KOPT-K1 (cell line): ENCODE measurements around the gene IGF1R.

ENCODE experiments used
- H3K27ac ChIP-seq: fragments of 200-600 bp; sonication (generic); 2 replicates; pipeline ENCODE4 v1.5.1; 2016; ENCODE audit warnings: antibody characterized with exemption, mild to moderate bottlenecking, low read depth, low read length; ENCODE audit not compliant: poor library complexity, severe bottlenecking
- H3K36me3 ChIP-seq: fragments of 200-600 bp; sonication (generic); 2 replicates; pipeline ENCODE4 v1.5.1; 2017; ENCODE audit warnings: antibody characterized with exemption, mild to moderate bottlenecking, low read length, moderate library complexity; ENCODE audit not compliant: insufficient read depth
- H3K9me3 ChIP-seq: fragments of 200-600 bp; sonication (generic); 2 replicates; pipeline ENCODE4 v1.5.1; 2017; ENCODE audit warnings: antibody characterized with exemption, low read length, mild to moderate bottlenecking; ENCODE audit not compliant: insufficient read depth, poor library complexity, severe bottlenecking

IGF1R gene

GRCh38 chr15:98703126-98703685 lies 54.9 kb downstream of the IGF1R start:
- no peak overlapping the region for H3K27ac ChIP-seq
- H3K36me3 ChIP-seq, result no peaks in the 10 kb centered on the region
- H3K9me3 ChIP-seq, result no peaks in the 10 kb centered on the region

GRCh38 chr15:98705070-98705469 lies 56.7 kb downstream of the IGF1R start:
- no peaks in the 10 kb centered on the region for H3K36me3 ChIP-seq
- no peak overlapping the region for H3K27ac ChIP-seq
- no peaks in the 10 kb centered on the region for H3K9me3 ChIP-seq

GRCh38 chr15:98706387-98706786 lies 58.0 kb downstream of the IGF1R start:
- peaks cover 4% of the 10 kb centered on the region for H3K9me3 ChIP-seq
- no peak overlapping the region for H3K27ac ChIP-seq
- no peaks in the 10 kb centered on the region for H3K36me3 ChIP-seq

GRCh38 chr15:98706986-98707385 lies 58.6 kb downstream of the IGF1R start:
- Histone ChIP-seq H3K36me3 (no peaks in the 10 kb centered on the region), H3K9me3 (peaks cover 10% of the 10 kb centered on the region), H3K27ac (no peak overlapping the region)

GRCh38 chr15:98708037-98708590 lies 59.8 kb downstream of the IGF1R start:
- H3K9me3 ChIP-seq, result peaks cover 12% of the 10 kb centered on the region
- H3K36me3 ChIP-seq, result no peaks in the 10 kb centered on the region

GRCh38 chr15:98711810-98712209 lies 63.5 kb downstream of the IGF1R start:
- H3K27ac ChIP-seq, result no peak overlapping the region
- peaks cover 12% of the 10 kb centered on the region for H3K9me3 ChIP-seq
- H3K36me3 ChIP-seq, result no peaks in the 10 kb centered on the region

More at GRCh38 chr15:98708037-98708590, 59.8 kb downstream of the IGF1R start:
- no peak overlapping the region for H3K27ac ChIP-seq

GRCh38 chr15:98712845-98713584 lies 64.7 kb downstream of the IGF1R start:
- Histone ChIP-seq H3K27ac (no peak overlapping the region), H3K9me3 (peaks cover 12% of the 10 kb centered on the region), H3K36me3 (no peaks in the 10 kb centered on the region)

- no peak overlapping the region for H3K27ac ChIP-seq
- H3K9me3 ChIP-seq, result peaks cover 12% of the 10 kb centered on the region
- H3K36me3 ChIP-seq, result no peaks in the 10 kb centered on the region
These were observed 65.3 kb downstream of the IGF1R start for GRCh38 chr15:98713585-98714001.

GRCh38 chr15:98714922-98715321 lies 66.6 kb downstream of the IGF1R start:
- no peaks in the 10 kb centered on the region for H3K36me3 ChIP-seq
- no peak overlapping the region for H3K27ac ChIP-seq
- H3K9me3 ChIP-seq, result peaks cover 12% of the 10 kb centered on the region

- Histone ChIP-seq H3K36me3 (no peaks in the 10 kb centered on the region), H3K9me3 (peaks cover 12% of the 10 kb centered on the region), H3K27ac (no peak overlapping the region)
These were observed 67.1 kb downstream of the IGF1R start for GRCh38 chr15:98715401-98715800.

GRCh38 chr15:98715890-98716443 lies 67.6 kb downstream of the IGF1R start:
- no peak overlapping the region for H3K27ac ChIP-seq
- H3K36me3 ChIP-seq, result no peaks in the 10 kb centered on the region
- peaks cover 12% of the 10 kb centered on the region for H3K9me3 ChIP-seq

GRCh38 chr15:98717371-98717770 lies 69.0 kb downstream of the IGF1R start:
- H3K36me3 ChIP-seq, result no peaks in the 10 kb centered on the region
- H3K9me3 ChIP-seq, result no peaks in the 10 kb centered on the region
- H3K27ac ChIP-seq, result no peak overlapping the region

GRCh38 chr15:98717942-98718341 lies 69.6 kb downstream of the IGF1R start:
- no peak overlapping the region for H3K27ac ChIP-seq
- H3K36me3 ChIP-seq, result no peaks in the 10 kb centered on the region
- no peaks in the 10 kb centered on the region for H3K9me3 ChIP-seq

- Histone ChIP-seq H3K27ac (no peak overlapping the region), H3K36me3 (no peaks in the 10 kb centered on the region), H3K9me3 (no peaks in the 10 kb centered on the region)
These were observed 70.2 kb downstream of the IGF1R start for GRCh38 chr15:98718426-98719136.

- H3K27ac ChIP-seq, result no peak overlapping the region
- no peaks in the 10 kb centered on the region for H3K9me3 ChIP-seq
- no peaks in the 10 kb centered on the region for H3K36me3 ChIP-seq
These were observed 70.9 kb downstream of the IGF1R start for GRCh38 chr15:98719137-98719740.
